ENCODE data around the gene PTH1R.

The PTH1R gene

DNA sequence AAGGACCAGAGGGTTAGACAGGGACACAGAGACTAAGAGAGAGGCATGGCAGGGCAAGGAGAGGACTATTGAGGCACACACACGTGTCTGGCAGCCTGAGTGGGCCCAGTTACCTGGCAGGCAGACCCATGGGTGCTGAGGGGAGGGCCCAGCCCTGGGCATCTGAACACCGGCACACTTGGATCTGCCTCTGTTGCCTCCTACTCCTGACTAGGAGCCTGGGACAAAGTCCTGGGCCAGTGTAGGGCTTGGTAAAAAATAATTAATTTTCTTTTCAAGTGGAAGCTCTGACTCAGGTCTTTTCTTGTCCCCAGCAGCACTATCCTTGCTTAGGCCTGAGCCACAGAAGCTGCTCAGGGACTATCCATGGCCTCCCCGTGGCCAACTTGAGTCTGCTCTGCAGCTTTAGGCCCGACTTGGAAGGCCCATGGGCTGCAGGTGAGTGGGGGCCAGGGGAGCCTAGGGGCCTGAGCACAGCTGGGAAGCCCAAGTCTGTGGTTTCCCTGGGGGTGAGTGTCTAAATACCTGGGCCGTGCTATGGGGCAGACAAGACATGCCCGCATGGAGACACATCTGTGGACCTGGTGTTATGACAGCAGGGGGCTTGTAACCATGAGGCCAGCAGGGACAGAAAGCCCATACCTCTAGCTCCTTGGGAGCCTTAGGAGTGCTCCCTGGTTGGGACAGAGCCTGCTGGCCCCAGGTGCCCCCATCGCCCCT, at the start of gene PTH1R:
Gene PTH1R (plus strand): TSS at position 316 of the 720 bp plus-strand sequence. CDS start 5,839 bp downstream, outside the sequence.
- no peak for DNase-seq

DNA sequence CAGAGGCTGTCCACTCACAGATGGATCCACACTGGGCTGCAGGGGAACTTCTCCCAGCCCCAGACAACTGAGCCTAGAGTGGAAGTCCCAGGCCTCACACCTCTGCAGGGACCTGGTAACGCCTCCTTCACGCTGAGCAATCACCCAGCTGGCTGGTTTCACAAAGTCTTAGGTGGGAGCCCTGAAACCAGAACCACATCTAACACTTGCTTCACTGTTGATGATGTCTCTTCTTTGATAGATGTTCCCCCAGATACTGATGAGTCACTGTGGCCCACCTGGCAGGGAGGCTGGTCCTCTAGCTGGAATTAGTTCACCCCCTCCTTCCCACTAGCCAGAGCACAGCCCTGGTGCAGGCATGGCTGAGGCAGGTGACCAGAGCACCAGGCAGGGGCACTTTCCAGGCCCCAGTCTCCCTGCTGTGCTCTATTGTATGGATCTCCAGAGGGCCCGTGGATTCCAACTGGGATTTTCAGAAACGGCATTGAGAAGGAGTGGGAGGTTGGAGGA, 47.8 kb upstream of the PTH1R start:
- peak; percentile 18 to 27 for DNase-seq

DNA sequence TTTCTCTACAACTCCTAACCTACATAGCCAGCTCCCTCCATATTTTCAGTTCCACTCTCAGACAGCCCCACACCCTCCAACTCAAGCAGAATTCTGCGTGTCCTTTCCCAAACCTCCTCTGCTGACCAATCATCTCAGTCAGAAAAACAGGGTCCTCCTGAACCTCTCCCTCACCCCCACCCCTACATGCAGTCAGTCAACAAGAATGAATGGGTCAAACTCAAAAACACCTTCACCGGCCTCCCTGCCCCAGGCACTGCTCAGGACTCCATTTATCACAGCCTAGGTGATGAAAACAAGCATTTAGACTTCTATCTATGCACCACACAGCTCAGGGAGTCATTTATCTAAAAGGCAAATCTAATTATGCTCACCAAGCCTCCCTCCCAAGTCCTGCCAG, 46.7 kb upstream of the PTH1R start:
- DNase-seq: no peak

DNA sequence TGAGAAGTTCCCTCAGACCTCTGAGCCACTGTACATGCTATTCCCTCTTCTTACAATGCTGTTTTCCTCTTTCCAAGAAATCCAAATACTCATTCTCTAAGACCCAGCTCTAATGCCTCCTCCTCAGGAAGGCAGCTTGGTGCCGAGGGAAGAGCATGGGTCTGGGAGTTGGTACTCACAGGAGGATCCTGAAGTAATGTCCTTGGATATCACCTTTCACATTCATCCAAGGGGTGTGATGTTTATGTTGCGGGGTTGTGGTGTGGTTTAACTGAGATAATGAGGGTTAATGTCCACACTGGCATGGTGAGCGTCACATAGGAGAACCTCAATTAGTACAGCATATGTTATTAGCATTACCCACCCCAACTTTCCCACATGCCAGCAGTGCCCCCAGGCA, 46.2 kb upstream of the PTH1R start:
- DNase-seq: no peak

DNA sequence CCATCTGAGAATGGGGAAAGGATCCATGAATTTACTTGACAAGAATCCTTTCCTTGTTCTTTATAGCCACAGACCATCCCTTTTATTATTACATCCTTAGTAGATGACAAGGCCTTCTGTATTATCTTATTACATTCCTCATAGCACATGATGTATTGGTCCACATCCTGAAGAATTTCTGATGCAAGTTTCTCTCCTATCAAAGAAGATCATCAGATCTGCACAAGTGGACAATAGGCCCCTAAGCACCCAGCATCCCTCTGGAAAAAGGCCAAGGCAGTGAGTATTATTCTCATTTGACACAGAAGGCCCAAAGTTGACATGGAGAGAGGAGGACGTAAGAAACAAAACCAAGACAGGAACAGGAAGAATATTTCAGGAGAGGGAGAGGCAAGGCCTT, 45.7 kb upstream of the PTH1R start:
- DNase-seq: no peak

DNA sequence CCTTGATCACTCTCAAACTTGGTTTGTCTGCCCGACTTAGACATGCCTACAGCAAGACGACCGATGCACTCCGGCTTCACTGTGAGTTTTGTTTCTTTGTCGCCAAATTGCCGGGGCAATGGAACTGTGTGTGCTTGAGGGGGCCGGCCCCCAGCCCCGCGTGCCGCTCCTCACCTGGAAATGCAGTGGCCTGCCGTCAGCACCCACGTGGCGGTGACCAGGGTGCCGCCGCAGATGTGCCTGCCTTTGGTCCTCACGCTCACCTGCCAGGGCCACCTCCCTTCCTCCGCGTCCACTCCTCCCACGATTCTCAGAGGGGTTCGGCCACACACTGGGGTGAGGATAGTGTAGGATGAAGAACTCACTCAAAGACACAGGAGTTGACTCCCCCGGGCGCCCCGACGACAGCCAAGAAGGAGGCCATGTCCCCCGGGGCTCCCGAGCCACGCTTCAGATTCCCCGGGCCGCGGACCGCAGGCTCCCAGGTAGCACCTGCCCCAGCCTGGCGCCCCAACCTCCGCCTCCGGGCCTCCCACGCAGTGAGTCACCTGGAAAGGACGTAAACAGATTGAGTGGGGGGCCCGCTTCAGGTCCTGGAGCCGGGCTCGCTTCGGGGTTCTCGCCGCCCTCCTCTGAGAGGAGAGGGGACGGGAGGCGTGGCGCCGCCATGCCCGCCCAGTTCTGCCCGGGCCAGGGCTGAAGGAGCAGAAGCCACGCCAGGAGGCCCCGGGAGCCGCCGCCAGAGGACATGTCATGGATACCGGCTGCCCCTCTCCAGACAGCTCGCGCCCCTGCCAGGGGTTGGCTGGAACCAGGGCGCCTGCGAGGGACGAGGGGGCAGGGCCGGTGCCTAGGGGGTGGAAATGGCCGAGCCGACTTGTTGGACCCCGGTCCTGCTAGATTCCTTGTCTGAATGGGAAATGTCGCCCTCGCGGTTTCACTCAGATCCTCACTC, 43.9 kb upstream of the PTH1R start:
- no peak for DNase-seq

DNA sequence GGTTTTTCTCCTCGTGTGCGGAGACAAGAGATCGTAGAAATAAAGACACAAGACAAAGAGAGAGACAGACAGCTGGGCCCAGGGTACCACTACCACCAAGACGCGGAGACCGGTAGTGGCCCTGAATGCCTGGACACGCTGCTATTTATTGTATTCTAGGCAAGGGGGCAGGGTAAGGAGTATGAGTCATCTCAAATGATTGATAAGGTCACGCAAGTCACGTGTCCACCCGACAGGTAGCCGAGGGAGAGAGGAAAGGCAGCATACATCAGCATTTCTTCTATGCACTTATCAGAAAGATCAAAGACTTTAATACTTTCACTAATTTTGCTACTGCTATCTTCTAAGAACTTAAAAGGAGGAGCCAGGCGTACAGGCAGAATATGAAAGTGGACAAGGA, 42.5 kb upstream of the PTH1R start:
- DNase-seq: no peak

DNA sequence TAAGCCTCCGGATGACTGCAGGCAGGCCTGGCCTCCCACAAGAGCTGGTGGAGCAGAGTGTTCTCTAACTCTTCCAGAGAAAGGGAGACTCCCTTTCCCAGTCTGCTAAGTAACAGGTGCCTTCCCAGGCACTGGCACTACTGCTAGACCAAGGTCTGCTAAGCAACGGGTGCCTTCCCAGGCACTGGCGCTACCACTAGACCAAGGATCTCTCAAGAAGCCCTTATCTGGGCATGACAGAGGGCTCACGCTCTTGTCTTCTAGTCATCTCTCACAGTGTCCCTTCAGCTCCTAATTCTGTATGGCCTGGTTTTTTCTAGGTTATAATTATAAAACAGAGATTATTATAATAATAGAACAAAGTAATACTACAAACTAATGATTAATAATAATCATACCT, 42.0 kb upstream of the PTH1R start:
- no peak for DNase-seq

DNA sequence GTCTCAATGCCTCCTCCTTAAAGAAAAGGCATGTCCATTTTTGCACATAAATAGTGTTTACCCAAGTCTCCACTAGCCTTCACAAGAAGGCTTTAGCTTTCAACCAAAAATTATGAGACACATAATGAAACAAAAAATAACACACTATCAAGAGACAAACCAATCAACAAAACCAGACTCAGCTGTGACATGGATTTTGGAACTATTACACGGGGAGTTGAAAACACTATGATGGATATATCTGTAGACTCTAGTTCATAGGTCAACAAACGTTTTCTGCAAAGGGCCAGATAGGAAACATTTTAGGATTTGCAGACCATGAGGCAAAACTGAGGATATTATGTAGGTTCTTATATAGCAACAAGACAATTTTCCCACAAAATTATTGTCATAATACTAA, 39.2 kb upstream of the PTH1R start:
- DNase-seq: no peak

DNA sequence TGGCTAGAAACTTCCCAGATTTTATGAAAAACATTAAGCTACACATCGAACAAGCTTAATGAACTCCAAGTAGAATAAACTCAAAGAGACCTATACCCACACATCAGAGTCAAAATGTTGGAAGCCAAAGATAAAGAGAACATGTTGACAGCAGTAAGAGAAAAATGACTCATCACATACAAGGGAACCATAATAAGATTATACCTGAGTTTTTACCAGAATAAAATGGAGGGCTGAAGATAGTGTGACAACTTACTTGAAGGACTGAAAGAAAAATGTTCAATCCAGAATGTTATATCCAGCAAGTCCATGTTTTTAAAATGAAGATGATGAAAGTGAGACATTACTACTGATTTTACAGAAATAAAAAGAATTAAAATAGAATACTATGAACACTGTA, 37.0 kb upstream of the PTH1R start:
- no peak for DNase-seq

DNA sequence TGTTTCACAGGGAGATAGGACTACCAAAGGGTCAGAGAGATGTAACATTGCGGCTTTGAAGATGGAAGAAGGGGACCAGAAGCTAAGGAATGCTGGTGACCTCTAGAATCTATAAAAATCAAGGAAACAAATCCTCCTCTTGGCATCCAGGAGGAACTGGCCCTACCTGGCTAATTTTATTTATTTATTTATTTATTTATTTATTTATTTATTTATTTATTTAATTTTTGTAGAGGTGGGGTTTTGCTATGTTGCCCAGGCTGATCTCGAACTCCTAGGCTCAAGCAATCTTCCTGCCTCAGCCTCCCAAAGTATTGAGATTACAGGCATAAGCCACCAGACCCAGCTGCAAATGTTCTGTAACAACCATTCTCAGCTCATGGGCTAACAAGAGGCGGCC, 34.0 kb upstream of the PTH1R start:
- DNase-seq: no peak

DNA sequence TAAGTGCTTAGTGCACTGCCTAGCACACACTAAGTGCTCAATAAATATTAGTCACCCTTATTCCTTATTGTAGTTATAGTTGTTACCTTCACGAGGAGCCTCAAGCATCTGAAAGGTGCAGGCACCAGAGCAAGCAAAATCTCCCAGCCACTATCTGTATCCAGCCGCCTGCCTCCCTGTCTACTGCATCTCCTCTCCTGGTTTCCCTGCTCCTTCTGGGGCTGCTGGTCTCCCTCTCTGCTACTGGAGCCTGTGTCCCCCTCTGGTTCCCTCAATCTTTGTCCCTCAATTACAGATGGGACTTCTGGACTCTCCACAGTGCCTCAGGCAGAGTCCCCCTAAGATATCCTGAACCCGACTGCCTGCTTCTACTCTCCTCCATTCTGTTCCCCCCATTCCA, 33.1 kb upstream of the PTH1R start:
- DNase-seq: no peak

DNA sequence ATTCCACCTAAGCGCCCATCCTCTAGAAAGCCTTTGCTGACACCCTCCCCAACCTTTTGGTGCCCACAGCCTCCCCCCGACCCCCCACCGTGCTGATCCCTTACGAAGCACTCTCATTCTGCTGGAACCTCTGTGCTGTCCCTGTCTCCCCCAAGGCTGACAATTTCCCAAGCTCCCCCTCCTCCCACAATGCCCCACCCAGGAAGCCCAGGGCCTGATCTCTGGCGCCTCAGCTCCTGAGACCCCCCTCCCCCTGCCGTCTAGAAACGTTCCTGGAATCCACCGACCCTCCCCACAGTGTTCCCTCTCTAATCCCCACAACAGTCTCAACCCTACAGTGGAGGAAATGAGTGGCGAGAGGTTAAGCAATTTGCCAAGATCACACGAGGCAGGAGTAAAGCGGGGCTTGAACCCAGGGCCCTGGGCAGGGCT, 32.6 kb upstream of the PTH1R start:
- no peak for DNase-seq

DNA sequence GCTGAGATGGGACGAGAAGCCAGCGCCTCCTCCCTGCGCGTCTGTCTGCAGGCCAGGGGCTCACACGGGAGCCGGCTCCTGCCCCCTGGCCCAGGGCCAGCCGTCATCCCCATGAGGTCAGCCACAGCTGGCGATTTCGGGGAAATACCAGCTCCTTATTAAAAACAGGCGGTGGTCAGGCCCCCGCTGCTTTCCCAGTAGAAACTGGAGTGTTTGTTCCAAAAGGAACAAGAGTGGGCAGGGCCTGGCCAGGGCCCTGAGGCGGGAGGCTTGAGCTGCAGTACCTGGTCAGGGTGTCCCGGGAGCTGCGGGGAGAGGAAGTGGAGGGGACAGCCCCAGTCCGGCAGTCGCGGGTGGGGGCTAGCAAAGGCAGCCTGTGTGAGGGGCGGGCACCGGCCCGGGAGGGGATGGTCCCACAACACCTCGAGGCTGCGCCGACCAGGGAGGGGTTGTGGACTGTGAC, 32.1 kb upstream of the PTH1R start:
- no peak for DNase-seq

DNA sequence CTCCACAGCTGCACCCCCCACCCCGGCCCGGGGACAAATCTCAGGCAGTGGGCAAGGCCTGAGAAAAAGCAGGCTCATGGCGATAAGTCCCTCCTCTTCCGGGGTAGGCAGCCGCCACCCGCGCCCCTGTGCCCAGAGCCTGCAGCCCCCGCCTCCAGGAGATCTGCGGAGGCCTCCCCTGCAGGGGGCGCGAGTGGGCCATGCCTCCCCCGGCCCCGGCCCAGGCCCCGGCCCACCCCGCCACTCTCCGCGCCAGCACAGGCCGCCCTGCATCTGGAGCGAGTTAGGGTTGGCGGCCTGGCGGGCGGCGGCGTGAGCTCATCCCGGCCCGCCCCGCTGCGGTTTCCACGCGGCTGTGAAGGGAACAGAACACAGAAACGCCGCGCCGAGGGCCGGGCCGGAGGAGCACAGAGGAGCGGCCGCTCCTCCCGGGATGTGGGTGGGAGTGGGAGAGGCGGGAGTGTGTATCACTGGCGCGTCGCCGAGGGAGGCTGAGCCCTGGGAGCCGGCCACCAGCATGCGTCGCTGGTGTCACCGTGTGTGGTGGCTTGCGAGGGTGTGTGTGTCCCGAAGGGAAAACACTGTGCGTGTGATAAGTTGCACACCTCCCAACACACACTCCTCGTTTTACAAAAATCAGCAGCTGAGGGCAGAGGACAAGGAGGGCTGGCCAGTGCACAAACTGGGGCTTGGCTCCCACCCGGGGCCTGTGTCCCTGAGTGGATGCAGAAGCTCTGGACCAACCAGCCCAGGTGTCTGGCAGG, 31.5 kb upstream of the PTH1R start:
- DNase-seq: peak; percentile 69 to 70

DNA sequence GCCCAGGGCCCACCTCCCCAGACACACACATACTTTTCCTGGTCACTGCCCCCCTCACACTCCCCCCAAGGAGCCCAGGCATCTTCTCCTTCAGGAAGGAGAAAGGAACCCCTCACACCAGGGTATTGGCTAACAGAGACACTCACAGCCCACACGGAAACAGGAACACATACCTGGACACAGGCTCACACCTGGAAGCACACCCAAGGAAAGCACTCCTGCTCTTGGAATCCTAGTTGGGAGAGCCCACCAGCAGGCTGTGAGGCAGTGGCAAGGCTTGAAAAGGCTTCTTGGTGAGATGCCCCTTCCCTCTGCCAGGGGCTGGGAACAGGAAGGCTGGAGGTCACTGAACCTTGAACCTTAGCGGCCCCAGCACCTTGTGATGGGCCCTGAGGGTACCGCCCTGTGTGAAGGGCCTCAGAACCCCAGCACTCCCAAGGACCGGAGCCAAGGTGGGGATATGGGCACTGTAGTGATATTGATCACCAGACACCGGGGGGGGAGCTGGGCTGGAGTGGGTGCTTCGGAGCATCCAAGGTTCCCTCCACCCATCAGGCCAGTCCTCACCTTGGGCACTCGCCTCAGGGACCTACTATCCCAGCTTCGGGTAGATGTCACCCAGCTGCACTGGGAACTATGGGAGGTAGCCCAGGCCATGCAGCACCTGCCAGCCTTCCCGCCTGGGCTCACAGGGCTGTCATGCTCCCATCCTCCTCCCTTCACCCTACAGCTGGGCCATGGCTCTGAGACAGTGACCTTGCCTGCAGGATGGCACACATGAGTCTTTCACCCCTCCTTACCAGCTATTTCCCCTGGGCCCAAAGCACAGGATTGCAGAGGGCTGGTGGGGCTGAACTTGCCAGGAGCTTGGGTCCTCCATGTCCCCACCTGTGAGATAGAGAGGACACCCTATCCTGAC, 30.6 kb upstream of the PTH1R start:
- DNase-seq: no peak

DNA sequence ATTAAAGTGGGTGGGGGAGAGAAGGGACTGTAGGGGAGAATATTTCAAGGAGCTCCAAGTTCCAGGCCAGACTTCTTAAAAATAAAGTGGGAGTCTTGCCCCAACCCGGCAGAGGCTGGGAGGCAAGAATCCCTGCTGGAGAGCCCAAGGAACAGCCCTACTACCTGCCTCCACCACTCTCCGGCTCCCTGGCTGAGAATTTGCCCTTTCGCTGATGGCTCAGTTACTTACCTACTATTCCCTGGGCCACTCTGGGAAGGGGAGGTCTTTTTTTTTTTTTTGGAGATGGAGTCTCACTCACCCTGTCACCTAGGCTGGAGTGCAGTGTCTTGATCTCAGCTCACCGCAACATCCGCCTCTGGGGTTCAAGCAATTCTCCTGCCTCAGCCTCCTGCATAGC, 29.8 kb upstream of the PTH1R start:
- DNase-seq: no peak

DNA sequence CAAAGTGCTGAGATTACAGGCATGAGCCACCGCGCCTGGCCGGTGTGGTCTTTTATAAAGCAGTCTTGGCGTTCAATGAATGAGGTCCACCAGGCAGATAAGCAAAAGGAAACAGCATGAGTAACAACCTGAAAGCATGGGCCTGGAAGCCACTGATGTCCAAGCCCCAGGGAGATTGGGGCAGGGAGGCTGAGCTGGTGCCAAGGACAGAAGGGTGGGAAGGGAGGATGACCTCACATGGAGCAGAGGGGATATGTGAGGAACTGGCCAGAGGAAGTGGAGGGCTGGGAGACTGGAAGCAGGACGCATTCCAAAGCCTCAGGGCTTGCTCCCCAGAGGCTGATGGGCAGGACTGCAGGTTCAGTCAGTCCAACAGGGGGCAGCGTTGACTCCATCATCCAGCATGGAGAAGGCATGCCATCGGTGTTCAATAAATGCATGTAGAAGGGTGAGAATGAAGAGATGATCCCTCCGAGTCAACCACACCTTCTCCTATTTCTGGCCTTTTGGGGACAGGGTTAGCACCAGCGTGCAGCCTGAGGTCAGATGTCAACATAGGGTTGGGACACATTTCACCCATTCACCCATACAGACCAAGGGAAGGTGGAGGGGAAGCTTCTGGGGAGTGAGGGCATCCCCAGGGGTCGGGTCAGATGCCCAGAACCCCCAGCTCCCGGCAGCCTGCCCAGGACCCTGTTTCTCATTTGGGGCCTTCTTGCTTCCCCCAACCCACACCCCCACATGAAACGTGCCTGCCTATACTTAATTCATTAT, 29.1 kb upstream of the PTH1R start:
- DNase-seq: peak in 1 of 2 experiments; percentile 27

DNA sequence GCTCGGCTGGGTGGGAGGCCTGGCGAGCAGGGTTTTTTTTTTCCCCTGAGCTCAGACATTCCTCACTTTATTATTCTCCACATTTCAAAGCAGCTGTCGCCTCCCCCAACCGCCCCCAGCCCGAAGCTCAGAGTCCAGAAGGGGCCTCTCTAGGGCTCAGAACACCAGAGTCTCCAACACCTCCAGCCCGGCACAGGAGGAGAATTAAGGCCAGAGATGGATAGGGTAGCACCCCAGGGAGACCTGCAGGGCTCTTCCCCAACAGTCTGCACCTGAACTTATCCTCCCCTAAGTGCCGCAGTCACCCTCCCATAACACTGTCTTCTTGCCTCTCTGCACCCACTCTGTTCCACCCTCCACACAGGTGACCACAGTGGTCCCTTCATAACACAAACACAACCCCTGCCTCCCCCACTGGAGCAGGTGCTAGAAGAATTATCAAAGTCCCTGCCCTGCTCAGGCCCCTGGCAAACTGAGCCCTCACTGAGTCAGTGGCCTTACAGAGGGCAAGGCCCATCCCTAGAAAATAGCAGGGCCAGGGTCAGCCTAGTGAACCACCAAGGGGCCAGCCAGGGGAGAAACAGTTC, 28.4 kb upstream of the PTH1R start:
- DNase-seq: no peak

DNA sequence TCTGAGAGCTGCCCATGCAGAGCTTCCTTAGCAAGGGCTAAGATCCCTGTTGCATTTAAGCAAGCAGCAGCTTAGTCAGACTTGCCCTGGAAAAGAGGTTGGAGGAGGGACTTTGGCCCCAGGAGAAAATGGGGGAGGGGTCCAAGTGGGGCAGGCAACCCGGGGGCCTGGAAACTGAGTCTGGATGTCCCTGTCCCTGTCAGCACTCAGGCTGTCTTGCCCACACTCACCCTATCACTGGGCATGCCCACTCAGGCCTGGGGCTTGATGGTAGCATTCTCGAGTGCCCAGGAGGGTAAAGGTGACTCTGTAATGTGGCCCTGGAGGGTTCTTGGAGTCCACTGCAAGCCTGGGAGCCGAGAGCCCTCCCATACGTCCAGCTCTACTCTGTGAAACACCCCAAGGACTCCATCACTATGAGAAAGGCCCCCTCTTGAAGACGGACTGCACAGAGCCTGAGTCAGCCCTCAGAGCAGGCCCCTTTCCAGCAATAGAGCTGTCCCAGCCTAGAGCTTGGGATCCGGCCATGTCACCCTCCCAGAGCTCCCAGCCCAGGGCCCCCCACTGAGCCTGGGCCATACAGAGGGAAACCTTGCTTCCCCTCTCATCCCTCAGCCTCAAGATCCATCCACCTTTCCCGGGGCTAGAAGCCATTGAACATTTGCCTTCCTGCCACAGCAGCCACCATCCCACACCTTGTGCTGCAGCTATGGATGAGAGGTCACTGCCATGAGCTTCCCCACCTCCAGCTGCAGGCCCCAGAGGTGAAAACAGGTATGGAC, 27.6 kb upstream of the PTH1R start:
- DNase-seq: no peak
